Measurements from ENCODE around the gene HASPIN.
A peak's percentile ranks its signal among the peaks of the same experiment; 100 is the strongest.

Gene HASPIN

GRCh38 chr17:3723556-3724377, at the start of gene HASPIN:
TSS of gene HASPIN (plus strand) at chr17:3723903. CDS start at chr17:3723936, 33 bp downstream.
- peak; percentile 92 for DNase-seq

GRCh38 chr17:3675886-3676285, 47.8 kb upstream of the HASPIN start:
- DNase-seq: no peak

GRCh38 chr17:3678095-3678820, 45.4 kb upstream of the HASPIN start:
- DNase-seq: no peak

DNA sequence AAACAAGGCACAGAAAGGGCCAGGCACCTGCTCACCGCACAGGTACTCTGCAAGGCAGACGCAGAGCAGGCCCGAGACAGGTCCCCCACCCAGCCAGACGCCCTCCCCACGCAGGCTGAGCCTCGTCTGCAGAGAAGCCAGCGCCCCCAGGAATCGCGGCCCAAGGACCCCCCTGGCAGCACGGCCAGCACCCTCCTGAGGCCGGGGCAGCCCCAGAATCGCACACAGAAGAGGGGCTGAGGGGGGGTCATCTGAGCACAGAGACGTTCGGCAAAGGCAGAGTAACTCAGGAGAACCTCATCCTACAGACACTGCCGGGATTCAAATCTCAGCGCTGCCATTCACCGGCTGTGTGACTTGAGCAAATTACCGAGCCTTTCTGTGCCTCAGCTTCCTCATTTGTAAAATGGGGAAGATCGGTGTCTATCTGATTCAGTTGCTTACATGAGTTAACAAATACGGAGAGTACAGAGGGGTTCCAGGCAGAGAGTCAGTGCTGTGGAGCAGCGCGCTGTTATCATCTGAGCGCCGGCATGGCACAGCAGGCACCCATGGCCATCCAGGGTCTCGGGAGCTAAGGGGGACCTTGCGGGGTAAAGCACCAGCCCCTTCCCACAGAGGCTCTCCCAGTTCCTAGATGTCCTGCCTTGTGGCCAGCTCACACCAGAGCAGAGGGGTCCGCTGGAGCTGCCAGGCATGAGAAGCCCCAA, 44.7 kb upstream of the HASPIN start:
- no peak for DNase-seq

GRCh38 chr17:3679531-3680126, 44.1 kb upstream of the HASPIN start:
- no peak for DNase-seq

DNA sequence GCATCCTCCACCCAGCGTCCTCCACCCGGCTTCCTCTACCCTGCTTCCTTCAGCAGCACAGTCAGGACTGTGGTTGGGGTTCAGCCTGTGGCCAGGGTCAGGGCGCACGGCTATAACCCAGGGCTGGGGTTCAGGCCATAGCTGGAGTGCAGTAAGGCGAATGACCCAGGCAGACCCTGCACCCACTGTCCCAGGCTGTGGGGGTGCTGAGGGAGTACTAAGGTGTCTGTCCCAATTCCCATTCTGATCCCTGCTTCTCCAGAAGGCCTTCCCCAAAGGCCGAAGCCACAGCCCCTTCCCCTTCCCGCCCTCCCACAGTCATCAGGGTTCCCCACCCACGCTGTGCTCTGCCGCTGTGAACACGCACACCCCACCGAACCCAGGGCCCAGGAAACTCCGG, 42.6 kb upstream of the HASPIN start:
- DNase-seq: no peak

DNA sequence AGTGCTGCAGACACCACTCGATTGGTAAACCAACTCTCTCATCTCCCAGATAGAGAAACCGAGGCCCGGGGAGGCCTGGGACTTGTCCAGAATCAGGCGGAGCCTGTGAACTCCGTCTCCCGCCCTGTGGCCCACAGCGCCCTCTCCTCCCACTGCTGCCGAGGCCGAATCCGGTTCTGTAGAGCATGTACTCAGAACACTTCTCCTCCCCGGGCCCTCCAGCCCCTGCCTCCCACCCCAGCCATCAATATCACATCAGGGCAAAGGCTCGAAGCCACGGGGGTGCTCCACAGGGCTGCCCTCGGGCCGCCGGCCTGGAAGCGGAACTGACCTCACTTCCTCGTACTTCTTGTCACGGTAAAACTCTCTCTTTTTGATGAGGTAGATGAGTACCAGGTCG, 42.1 kb upstream of the HASPIN start:
- no peak for DNase-seq

DNA sequence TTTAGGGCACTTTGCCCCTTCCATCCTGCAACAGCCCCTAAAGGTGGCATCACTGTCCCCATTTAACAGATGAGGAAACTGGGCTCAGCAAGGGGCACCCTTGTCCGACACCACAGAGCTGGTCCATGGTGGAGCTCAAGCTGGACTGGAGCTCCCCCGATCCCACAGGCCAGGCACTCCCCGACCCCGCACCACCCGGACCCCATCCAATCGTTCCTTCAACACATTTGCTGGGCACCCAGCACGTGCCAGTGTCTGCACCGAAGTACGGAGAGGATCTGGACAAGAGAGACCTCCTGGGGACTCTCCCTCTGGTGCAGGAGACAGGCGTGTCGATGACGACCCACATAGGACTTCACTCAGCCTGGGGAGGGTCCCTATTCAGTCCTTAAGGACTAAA, 41.7 kb upstream of the HASPIN start:
- no peak for DNase-seq

DNA sequence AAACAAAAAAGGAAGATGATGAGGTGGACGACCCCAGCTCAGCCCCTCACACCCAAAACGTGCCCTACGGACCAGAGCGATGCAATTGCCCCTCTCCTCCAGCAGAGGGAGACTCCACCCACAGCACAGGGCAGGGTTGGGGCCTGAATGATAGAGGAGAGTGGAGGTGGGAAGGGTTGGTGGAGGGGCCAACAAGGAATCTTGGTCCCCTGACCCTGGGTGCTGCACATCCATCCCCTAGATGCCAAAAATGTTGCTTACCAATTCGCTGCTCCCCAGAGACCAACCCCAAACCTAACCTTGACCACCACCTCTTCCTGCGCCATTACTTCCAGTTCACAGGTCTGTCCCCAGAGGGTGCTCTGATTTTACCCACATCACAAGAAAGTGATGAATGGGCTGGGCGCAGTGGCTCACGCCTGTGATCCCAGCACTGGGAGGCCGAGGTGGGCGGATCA, 40.6 kb upstream of the HASPIN start:
- DNase-seq: no peak

DNA sequence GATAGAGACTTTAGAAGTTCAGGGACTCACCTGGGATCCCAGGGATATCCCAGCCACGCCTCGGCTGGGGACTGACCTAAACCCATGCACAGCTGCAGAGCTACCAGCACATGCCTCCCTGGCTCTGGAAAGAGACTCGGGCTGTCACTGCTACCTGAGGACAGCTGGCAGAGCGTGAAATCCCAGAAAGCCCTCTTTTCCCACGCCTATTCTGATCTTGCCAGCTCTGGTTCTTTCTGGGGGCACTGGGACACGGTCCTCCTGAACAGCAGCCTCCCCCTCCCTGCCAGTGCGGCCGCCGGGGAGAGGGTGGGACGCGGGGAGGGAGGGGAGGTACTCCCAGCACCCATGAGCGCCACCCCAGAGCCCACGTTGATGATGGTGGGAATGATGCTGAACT, 38.5 kb upstream of the HASPIN start:
- DNase-seq: no peak

GRCh38 chr17:3688027-3688553, 35.6 kb upstream of the HASPIN start:
- DNase-seq: no peak

DNA sequence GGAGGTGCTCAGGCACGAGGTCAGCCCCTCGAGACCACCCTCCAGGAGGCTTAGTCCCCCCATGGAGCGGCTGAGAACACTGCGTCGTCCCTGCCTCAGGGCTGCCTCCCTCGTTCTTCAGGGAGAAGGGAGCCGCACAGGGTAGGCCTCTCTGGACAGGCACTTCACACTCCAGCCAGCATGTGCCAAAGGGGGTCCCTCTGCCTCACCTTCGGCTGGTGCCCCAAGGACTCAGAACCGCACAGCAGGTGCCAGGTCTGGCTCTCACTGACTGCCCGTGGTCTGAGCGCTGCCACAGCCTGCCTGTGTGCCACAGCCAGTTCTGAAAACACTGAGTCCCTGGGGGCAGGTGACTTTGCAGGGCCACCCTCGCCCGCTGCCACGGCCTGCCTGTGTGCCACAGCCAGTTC, 34.8 kb upstream of the HASPIN start:
- DNase-seq: no peak

DNA sequence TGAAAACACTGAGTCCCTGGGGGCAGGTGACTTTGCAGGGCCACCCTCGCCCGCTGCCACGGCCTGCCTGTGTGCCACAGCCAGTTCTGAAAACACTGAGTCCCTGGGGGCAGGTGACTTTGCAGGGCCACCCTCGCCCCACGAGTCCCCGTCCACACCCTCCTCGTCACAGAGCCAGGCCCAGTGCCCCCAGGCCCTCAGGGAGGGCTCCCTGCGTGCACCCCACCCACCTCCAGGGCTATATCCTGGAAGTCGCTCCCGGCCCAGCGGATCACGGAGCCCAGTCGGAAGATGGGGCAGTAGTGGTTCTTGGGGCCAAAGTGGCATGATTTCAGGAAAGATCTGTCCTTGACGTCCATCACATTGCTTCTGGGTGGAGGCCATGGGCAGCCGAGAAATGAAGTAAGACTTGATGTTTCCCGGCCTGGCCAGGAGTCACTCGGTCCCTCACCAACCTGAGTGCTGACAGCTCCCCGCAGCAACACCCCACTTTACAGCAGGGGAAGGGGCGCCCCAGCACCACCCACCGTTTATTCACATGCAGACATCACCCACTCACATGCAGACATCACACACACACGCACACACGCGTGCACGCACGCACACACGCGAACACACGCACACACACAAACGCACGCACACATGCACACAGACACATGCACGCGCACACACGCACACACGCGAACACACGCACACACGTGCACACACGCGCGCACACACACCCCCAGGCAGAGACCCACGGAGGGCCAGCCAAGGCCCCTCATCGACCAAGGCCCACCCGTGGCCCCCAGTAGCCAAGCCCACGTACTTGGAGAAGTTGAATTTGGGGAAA, 34.2 kb upstream of the HASPIN start:
- DNase-seq: no peak

GRCh38 chr17:3690094-3690715, 33.5 kb upstream of the HASPIN start:
- DNase-seq: no peak

DNA sequence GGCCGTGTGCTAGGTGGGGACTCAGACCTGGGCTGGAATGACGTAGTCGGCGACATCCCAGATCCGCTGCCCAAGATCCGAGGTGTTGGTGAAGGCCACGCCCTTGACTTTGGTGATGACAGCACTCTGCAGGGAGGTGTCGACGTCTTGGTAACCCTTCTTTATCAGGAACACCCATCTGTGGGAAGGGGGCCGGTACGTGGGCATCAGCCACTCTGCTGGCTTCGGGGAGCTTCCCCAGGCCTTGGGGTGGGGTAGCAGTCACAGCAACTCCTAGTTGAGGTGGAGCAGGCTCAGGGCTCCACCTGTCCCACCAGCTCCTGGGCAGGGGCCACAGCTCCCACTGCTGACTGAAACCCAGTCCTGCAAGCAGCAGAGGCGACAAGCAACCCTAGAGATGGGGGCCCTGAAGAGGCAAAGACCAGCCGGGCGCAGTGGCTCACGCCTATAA, 32.1 kb upstream of the HASPIN start:
- no peak for DNase-seq

- no peak for DNase-seq
These were observed 31.4 kb upstream of the HASPIN start for GRCh38 chr17:3692346-3692745.

- no peak for DNase-seq
These were observed 30.6 kb upstream of the HASPIN start for GRCh38 chr17:3693141-3693540.

- no peak for DNase-seq
These were observed 29.9 kb upstream of the HASPIN start for GRCh38 chr17:3693829-3694231.

DNA sequence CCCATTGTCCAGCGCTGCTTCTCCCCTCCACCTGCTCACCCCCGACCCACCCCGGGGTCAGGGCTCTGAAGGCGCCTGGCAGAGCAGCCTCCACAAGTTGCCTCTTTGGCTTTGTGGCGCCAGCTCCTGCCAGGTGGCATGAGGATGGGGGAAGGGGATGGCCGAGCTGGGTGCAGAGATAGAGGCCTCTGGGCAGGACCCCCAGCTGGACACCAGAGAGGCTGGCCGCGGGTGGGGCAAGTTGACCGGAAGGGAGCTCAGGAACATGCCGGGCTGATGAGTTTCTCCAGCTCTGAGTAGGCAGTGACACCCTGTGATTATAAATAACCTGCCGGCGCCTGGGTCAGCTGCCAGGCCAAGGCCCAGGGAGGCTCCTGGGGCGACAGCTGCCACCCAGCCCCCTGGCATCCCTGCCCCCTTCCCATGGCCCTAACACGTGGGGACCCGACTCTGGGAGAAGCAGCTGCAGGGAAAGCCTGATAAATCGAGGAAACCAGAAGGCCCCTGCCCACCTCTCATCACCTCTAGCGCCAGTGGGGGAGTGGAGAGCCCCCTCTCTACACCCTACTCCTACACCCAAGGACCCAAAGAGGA, 28.5 kb upstream of the HASPIN start:
- DNase-seq: peak; percentile 51

DNA sequence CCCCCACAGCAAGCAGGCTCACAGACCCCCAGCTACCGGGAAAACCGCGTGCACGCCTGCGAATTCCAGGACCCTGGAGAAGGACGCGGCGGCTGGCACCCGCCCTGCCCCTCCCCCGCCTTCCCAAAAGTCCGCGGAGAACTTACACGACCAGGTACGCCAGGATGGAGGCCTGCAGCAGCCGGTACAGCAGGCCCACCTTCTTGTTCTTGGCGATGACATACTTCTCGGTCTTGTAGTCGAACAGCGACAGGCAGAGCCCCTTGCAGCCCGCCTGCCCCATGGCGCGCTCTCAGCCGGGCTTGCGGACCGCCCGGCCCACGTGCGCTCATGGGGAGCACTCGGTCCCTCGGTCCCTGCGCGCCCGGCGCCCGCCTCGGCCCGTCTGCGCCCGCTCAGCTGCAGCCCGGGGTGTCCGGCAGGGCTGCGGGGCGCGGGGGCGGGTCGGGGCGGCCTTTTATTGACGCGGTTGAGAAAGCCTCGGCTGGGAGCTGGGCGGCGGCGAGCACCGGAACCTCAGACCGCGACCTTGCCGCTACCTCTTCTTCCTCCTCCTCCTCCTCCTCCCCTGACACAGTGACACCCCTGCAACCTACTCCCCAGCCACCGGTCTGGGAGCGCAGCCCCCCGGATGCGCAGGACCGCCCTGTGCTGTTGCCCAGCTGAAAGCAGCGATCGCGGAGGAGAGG, 27.8 kb upstream of the HASPIN start, which contains the start of gene P2RX5:
P2RX5 (minus strand) TSS at position 433 of the 689 bp plus-strand sequence; CDS start at position 283, 150 bp downstream.
- no peak for DNase-seq
